22Rv1 (cell line): Measurements from ENCODE around the gene SENP7.

Source experiments
- CTCF ChIP-seq: fragments of 450-650 bp; IDR thresholded peaks from 2 replicates; pipeline ENCODE4 v1.5.1; 2017; ENCODE audit warnings: mild to moderate bottlenecking
- ZFX ChIP-seq: fragments of 450-650 bp; IDR thresholded peaks from 2 replicates; pipeline ENCODE4 v1.6.1; 2017; ENCODE audit warnings: antibody characterized with exemption, borderline replicate concordance

- no peak for TF ChIP-seq CTCF
- TF ChIP-seq ZFX = no peak
These were observed 23.3 kb upstream of the SENP7 start for GRCh38 chr3:101536266-101536665.
